GM18867 (cell line): ENCODE data around the gene ZNF280C.
"Not testable (repeated sequence)": the region's sequence is repeated elsewhere in the genome, so short reads cannot be mapped to it uniquely, and the experiment has no call there.

Source experiments
- ATAC-seq: cut with Tn5 transposase; IDR thresholded peaks from one replicate; pipeline ENCODE4 v1.9.1; 2021; ENCODE audit warnings: mild to moderate bottlenecking, moderate library complexity; ENCODE audit not compliant: unreplicated experiment

Gene ZNF280C

DNA sequence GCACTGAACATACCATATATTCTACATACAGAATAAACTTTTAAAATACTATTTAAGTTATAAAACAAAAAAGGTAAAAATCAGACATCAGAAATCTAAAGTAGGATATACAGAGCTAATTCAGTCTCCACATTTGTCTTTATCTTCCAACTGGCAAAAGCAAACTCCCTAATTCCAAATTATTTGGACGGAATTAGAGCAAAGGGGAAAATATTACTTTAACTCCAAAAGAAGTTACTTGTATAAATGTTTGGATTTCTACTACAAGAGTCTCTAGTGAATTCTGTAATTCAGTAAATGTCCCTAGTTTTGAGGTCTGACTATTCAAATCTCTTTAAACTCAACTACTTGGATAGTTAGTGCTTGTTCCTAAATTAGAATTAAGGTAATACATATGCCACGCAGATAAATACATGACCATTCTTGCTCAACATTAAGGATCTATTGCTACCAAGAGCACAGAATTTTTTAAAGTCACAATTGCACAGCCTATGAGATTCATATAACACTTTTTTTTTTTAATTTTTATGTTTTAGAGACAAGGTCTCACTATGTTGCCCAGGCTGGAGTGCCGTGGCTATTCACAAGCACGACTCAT lies 7.3 kb downstream of the ZNF280C start:
- no peak for ATAC-seq

DNA sequence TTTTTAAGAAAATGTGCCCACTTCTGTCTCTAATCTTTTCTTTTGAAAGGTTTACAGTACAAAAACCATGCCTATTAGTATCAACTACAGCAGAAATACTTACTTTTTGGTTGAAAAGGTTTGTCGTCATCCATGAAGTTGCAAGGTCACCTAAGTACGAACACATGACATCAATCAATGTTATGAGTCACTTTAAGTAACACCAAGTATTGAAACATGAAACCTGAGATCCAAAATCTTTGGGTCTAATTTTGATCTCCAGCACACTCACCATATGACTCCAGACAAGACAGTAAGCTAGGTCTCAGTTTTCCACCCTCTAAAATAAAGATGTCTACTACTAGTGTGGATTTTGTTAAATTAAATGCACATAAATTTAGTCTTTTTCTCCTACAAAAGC lies 8.4 kb downstream of the ZNF280C start:
- ATAC-seq: no peak

DNA sequence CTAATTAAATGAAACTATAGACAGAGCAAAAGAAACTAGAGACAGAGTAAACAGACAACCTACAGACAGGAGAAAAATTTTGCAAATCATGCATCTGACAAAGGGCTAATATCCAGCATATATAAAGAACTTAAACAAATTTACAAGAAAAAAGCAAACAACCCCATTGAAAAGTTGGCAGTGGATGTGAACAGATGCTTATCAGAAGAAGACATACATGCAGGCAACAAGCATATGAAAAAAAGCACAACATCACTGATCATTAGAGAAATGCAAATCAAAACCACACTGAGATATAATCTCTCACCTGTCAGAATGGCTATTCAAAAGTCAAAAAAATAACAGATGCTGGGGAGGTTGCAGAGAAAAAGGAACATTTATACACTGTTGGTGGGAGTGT lies 14.8 kb downstream of the ZNF280C start:
- ATAC-seq: no peak

DNA sequence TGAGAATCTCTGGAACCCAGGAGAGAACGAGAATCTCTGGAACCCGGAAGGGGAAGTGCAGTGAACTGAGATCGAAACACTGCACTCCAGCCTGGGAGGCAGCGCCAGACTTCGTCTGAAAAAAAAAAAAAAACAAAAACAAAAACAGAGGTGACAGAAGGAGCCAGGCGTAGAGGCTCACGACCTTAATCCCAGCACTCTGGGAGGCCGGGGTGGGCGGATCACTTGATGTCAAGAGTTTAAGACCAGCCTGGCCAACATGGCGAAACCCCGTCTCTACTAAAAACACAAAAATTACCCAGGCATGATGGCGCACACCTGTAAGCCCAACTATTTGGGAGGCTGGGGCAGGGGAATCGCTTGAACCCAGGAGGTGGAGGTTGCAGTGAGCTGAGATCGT lies 17.0 kb downstream of the ZNF280C start:
- ATAC-seq: no peak

DNA sequence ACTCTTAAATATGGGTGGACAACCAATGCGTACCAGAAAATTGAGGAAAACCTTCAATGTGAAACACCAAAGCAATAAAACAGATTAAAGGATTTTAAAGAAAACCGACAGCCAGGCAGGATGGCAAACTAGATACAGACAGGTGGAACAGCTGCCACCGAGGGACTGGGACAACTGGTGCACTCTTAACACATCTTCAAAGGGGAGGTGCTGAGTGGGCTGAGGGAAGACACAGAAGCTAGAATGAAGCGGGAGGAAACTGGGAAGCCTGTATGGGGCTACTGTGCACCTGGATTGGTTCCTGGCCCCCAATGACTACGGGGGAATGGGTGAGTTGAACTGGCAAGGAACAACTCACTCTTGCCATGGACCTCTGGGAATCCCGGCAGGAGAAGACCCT lies 20.7 kb downstream of the ZNF280C start:
- no peak for ATAC-seq

DNA sequence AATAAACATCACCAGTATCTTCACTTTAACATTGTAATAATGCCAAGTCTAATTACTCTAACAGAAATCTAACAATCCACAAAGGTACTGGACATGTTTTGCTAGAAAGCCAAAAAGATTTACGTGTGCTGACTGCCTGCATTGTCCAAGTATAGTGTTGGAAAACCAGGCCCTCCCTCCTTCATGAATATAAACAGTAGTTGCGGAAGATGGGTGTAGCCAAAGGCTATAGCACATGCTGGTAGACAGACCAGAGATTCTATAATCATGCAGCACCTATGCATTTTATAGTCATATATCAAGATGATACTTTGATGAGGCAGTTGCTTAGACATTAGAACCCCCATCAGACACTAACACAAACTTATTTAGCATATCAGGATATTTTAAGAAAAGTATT lies 22.6 kb downstream of the ZNF280C start:
- no peak for ATAC-seq

DNA sequence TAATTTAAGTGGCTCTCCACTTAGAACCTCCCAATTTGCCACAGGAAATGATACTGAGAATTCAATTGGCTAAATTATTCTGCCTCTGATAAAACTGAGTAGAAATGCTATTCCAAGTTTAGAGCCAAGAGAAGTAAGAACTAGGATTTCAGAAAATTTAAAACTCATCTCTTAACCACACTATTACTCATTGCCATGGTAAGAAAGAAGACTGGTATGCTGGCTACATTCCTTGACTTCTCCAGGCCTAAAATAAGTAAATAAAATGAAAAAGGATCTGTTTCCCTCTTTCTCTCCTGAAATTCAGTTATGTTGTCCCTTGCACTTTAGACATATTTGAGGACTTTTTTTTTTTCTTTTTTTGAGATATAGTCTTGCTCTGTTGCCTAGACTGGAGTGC lies 23.3 kb downstream of the ZNF280C start:
- ATAC-seq: no peak

DNA sequence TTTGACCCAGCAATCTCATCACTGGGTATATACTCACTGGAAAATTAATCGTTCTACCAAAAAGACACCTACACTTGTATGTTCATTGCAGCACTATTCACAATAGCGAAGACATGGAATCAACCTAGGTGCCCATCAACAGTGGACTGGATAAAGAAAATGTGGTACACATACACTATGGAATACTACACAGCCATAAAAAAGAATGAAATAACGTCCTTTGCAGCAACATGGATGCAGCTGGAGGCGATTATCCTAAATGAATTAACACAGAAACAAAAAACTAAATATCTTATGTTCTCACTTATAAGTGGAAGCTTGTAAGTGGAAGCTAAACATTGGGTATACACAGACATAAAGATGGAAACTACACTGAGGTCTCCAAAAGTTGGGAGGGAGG lies 37.5 kb downstream of the ZNF280C start:
- ATAC-seq: not testable (repeated sequence)

DNA sequence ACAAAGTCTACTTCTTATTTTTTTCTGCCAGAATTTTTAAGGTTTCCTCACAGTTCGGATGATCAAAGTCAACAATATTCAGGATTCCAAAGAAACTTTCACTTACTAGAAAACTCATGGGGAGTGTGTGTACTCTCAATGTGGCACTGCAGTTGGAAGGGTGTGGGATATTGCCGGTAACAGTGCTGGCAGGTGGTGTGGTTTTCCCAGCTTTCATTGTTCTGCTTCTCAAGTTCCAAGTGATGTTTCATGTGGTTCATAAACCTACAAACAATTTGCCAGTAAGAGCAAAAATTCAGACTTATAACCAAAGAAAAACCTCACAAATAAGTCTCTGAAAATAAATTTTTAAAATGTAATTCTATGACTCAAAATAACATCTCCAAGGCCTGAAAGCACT lies 39.8 kb downstream of the ZNF280C start:
- ATAC-seq: no peak

DNA sequence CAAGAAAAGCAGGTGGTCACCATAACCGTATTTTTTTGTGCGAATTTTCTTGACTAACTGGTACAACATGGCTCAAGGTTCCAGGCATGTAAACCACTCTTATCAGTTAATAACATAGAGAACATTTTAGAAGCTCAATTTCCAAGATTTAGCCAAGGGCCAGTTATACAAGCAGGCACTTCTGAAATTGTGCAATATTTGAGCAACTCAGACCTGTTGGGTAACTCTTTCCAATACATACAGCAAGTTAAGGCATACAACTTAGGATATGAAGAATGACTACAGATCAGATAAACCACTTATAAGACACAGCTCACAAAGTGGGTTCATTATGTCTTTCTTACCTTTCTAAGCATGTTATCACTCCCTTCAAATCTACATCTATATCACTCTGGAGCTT lies 43.9 kb downstream of the ZNF280C start:
- ATAC-seq: no peak

DNA sequence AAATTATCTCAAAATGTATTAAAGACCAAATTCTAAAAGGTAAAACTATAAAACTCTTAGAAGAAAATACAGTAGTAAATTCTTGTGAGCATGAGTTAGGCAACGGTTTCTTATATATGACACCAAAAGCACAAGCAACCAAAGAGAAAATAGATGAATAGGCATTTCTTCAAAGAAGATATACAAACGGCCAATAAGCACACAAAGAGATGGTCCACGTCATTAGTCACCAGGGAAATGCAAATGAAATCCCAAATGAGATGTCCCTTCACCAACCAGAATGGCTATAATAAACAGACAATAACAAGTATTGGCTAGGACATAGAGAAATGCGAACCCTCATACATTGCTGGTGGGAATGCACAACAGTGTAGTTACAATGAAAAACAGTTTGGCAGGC lies 52.4 kb downstream of the ZNF280C start:
- ATAC-seq: no peak

DNA sequence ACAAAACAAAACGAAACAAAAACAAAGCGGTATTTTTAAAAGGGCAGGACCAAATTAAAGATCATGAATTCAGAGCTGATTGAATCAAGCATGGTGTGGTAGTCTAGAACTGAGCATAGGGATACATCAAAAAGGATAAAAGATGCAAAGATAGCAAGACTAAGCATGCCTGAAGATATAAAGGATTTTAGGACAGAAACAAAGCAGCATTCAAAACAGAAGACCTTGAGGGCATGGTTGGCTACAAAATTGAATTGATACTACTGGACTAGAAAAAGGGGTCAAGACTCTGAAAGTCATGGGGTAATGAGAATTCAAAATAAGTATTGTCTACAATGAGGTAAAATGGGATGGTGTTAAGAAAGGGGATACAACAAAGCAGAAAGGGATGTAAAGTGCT lies 55.3 kb downstream of the ZNF280C start:
- ATAC-seq: no peak

DNA sequence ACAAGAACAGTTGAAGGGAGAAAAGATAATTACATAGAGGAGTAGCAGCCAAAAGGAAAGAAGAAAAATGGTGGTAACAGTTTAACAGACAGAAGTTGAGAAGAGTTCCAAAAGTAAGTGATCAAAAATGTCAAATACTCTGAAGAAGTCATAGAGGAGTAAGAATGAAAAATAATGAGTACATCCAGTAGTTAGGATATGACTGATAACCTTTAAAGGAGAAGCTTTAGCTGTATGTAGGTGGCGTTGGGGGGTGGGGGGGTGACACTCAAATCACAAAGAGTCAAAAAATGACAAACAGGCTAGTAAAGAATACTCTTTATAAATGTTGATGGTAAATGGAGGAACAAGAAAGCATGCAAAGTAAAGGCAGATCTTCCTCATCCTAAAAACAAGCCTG lies 56.3 kb downstream of the ZNF280C start:
- no peak for ATAC-seq

DNA sequence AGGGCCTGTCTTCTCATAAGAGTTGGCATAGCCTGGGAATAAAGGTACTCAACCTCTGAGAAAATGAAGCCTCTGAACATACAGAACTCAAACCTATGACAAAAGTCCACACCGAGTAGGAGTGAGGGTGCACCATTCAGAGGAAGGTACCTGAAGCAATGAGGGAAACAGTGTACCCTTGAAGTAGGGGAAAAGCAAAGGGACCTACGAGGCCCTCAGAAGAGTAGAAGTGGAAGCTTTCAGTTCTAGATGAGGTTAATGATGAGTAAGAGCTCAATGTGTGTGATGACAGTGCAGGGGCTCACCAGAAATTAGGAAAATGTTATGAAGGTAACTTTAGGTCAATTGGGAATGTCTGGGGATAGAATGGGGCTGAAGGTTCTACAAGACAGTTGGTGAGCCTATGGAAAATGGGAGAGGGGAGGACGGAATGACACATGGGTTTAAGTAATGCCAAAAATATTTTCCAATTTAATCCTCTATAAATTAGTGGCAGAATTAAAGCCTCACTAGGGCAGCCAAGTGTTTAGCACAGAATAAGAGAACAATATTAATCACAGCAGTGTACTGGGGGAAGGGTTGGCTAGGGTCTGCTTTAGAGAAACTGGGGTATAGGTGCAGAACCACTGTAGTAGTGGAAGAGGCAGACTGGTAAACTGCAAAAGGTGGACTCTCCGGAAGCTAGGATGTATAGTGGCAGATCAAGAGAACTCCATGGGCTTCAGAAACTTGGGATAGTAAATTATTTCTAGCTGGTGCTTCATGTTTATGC lies 57.1 kb downstream of the ZNF280C start:
- no peak for ATAC-seq

DNA sequence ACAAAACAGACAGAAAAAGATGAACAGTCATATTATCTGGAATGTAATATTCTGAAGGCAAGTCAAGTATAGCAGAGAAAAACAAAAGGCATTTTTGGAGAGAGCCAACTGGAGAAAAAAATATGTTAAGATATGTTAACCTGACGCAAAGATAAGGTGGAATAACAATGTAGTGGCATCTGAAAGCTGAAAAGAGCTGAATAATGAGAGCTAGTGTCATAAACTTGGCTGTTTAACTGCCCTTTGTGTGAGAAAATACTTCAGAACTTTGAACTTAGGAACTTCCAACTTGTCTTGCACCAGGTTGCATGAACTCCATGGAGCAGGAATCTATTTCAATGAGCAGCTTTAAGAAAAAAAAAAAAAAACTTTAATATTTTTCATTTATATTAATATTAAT lies 64.1 kb downstream of the ZNF280C start:
- ATAC-seq: no peak

DNA sequence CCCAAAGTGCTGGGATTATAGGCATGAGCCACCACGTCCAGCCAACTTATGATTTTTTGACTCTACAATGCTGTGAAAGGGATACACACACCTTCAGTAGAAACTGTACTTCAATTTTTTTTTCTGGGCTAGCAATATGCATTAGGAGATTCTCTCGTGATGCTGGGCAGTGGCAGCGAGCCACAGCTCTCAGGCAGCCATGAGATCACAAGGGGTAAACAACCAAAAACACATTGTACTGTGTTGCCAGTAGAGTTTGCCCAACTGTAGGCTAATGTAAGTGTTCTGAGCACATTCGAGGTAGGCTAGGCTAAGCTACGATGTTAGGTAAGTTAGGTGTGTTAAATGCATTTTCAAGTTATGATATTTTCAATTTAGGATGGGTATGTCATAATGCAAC lies 71.2 kb downstream of the ZNF280C start:
- no peak for ATAC-seq

DNA sequence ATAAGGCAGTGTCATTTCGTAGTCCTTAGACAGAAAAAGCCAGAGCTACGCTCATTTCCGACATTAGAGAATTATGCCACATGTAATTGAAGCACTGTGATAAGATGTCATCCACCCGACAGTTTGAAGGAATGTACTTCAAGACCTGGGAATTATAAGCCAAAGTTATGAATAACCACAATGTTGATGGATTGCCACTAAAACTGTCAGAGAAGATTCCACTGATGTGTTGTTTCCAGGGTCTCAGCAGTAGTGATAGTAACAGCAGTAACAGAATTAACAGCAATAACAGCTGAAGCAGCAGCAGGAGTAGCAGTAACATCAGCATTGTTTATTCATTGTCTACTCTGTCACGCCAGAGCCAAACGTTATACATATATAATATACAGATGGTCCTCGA lies 72.2 kb downstream of the ZNF280C start:
- ATAC-seq: no peak

DNA sequence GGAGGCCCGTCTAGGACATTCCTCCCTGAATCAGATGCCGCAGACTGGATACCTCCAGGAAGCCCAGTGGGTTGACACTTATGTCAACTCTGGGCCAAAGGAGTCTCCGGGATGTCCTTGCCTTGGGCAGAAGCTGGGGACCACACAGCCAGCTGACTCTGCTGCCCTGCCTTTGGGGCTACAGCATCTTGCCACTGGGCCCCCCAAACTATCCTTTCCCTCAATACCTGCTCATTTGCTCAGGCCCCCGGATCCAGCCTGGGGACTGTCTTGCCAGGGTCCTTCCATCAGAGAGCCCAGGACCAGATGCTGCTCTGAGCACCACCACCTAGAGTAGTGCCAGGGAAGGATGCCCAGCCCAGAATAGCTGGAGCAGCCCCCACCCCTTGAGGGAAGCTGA lies 77.9 kb downstream of the ZNF280C start:
- no peak for ATAC-seq

DNA sequence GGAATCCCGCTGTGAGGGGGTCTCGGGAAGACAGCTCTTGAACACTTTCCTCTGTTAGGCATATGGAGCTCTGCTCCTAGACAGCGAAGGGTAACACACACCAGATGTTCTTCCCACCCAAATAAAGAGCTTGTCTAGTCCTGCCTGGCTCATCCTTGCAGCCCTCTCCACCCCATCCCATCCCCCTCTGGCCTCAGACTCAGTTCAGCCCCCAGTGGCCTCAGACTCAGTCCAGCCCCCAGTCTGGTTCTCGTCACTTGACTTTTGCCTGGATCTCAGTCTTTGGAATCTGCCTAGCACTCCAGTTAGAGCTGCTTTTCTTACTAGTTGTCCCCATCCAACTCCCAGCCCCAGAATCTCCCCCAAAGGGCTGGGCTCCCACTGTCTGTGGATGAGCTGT lies 82.0 kb downstream of the ZNF280C start:
- no peak for ATAC-seq

DNA sequence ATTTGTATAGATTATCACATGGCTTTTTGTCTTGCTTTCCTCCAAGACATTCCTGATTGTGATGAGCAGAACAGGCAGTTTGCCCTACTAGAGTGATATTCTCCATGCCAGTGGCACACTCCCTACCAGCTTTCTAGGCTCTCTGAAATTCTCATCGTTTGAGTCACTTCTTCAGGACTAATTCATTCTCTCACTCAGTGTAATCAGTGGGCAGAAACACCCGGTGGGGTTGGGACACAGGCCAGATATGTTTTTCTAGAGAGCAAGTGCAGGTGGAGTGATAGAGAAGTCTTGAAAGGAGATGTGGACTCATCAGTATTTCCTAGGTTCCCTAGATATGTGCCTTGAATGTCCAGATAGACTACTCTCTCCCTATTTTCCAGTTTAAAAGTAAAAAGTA lies 83.8 kb downstream of the ZNF280C start:
- ATAC-seq: no peak

DNA sequence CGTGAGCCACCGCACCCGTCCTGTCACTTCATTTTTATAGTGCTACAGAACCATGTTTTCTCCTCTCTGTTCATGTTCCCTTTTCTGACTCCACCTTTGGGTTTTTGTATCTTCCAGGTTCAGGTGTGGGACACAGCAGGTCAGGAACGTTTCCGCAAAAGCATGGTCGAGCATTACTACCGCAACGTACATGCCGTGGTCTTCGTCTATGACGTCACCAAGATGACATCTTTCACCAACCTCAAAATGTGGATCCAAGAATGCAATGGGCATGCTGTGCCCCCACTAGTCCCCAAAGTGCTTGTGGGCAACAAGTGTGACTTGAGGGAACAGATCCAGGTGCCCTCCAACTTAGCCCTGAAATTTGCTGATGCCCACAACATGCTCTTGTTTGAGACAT lies 84.5 kb downstream of the ZNF280C start:
- ATAC-seq: no peak

DNA sequence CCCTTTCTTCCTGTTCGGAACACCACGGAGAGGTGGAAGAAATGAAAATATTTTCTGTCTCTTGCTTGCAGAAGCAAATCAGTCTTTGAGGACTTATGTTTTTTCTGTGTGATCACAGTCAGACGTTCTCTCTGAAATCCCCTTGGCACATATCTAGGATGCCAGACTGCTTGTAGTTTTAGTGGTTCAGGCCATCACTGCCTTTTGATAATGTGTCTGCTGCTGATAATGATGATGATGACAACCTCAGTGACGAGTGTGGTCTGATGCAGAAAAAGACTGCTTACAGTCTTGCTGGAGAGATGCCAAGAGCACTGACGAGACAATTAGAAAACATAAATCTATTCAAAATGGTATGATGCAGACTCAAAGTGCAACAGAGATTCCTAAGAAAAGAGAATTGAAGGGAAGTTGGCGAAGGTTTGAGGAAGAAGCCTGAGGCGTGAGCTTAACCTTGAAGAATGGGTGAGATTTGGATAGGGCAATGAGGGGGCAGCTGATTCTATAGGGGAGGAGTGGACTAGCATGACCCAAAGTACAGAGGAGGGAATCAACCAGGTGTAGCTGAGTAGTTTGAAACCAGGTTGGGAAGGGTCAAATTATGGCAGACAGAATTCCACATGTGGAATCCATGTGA lies 89.0 kb downstream of the ZNF280C start:
- ATAC-seq: no peak
